ENCODE results near the gene MPEG1.

The MPEG1 gene

DNA sequence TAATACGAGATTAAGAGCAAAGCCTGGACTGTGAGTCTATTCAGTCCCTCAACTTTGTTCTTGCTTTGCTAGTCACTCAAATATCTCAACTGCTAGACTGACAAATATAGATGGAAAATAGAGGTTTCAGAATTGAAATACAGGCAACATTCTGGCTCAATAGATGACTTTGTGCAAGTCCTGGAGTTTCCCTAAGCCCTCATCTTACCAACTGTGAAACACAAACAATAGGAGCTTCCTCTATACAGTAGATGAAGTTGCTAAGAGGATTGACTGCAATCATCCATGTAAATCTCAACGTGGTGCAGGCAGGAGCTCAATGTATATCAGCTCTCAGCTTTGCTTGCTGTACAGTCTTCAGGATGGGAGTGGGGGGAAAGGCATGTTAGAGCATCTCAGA is 6.2 kb upstream of the MPEG1 start:
- TF ChIP-seq, protein P1, sequence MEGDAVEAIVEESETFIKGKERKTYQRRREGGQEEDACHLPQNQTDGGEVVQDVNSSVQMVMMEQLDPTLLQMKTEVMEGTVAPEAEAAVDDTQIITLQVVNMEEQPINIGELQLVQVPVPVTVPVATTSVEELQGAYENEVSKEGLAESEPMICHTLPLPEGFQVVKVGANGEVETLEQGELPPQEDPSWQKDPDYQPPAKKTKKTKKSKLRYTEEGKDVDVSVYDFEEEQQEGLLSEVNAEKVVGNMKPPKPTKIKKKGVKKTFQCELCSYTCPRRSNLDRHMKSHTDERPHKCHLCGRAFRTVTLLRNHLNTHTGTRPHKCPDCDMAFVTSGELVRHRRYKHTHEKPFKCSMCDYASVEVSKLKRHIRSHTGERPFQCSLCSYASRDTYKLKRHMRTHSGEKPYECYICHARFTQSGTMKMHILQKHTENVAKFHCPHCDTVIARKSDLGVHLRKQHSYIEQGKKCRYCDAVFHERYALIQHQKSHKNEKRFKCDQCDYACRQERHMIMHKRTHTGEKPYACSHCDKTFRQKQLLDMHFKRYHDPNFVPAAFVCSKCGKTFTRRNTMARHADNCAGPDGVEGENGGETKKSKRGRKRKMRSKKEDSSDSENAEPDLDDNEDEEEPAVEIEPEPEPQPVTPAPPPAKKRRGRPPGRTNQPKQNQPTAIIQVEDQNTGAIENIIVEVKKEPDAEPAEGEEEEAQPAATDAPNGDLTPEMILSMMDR (IDR thresholded peaks at IDR 0.05; ENCODE audit: low read depth, low read length), result no peak

DNA sequence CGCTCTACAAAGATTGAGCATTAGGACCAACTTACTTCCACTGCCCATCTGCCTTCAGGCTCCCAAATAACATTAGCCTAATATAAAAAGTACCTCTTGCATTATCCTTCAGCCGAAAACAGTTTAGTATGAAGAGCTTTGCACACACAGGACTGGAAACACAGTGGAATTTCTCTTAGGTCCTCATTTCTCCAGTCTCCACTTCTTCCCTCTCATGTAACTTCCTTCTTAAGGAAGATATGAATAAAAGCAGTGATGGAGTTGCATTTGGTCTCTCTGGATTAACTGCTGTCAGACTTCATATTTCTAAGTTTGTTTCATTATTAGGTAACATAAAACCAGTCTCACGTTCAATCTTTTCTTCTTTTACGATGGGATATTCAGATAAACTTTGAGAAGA is 5.6 kb upstream of the MPEG1 start:
- TF ChIP-seq, protein P1 (IDR thresholded peaks at IDR 0.05; ENCODE audit: low read depth, low read length), result no peak
- H3K4me3 ChIP-seq (ENCODE audit: low read depth, low read length), result no peak overlapping the region

More for the DNA sequence above, 6.2 kb upstream of the MPEG1 start:
- no peak overlapping the region for H3K4me3 ChIP-seq (ENCODE audit: low read depth, low read length)

DNA sequence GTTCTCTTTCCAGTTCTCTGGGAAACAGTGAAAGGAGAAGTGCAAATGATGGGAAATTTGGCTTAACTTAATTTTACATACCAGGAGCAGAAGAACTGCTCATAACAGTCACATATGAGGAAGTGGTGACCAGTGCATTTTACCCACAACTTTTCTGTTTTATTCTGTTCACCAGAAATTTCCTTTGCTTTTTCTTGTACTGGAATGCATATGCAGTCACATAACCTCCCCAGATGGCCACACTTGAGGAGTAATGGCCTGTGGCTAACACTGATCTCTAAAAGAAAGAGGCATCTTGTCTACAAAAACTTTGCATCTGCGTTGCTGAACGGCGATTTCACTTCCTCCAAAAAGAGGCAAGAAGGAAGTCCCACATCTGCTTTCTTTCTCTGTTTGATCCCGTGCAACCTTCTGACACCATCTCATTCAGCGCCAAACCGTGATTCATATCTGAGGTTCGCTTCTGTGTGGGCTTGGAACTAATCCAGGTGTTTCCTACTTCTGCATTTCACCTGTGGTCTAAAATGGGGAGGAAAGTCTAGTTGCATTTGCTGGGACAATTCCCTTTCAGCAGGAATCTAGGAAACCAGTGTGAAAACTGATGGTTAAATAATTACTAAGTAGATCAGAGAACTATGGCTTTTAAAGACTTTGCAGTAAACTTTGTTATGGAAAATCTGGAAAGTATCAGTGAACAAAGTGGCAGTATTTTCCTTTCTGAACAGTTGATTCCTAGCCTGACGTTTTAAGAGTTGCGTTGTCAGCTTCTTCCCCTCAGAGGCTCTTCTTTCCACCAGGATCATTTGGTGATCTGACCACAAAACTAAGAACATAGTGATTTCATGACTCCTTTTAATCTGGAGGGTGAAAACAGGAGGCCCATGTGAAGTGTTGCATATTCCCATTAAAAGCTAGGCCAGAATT is 4.2 kb upstream of the MPEG1 start:
- TF ChIP-seq, protein P1 (IDR thresholded peaks at IDR 0.05; ENCODE audit: low read depth, low read length), result no peak
- H3K4me3 ChIP-seq (ENCODE audit: low read depth, low read length), result 0 out of 2 replicates have a peak overlapping the region, but pooled peaks have one; percentile 1

DNA sequence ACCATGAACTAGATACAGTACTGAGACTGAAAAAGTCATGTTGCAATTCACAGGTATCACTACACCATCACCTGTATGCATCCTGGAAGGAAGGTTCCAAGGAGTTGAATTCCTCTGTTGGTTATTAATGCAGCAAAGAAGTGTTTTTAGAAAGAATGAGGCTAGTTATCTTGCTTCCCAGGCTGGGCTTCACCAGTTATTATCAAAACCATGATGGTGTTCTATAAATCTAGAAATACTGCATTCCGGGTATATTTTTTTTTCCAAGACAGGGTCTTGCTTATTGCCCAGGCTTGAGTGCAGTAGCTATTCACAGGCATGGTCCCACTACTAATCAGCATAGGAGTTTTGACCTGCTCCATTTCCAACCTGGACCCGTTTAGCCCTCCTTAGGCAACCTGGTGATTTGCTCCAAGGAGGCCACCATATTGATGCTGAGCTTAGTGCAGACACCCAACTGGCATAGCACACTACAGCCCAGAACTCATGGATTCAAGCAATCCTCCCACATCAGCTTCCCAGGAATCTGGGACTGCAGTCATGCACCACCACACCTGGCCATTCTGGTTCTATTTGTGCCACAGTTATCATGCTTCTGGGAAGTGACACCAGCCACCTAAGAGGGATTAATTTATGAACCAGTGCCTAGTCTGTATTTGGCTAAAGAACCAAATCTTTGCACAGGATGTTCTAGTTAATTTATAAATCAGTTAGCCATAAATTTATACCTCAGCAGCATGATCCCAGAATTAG is 1.6 kb upstream of the MPEG1 start:
- TF ChIP-seq, protein P1 (IDR thresholded peaks at IDR 0.05; ENCODE audit: low read depth, low read length), result no peak
- no peak overlapping the region for H3K4me3 ChIP-seq (ENCODE audit: low read depth, low read length)

DNA sequence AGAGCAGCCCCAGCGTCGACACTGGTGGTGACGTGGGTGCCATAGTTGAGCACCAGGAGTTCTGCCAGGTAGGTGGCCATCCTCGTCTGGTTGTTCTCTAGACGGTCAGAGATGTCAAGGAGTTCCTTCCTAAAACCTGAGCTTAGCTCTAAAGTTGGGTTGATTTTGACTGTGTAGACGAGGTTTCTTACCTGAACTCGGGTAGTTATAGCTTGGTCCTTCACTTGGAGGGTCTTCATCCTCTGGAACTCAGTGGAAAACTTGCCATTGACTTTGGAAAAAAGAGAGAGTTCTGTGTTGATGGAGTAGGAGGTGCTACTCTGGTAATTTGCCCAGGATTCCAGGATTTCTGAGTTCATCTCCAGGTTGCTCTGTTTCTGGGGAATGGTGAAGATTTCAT is 505 bp downstream of the MPEG1 start:
- H3K4me3 ChIP-seq (ENCODE audit: low read depth, low read length), result no peak overlapping the region
- TF ChIP-seq, protein P1 (IDR thresholded peaks at IDR 0.05; ENCODE audit: low read depth, low read length), result no peak

DNA sequence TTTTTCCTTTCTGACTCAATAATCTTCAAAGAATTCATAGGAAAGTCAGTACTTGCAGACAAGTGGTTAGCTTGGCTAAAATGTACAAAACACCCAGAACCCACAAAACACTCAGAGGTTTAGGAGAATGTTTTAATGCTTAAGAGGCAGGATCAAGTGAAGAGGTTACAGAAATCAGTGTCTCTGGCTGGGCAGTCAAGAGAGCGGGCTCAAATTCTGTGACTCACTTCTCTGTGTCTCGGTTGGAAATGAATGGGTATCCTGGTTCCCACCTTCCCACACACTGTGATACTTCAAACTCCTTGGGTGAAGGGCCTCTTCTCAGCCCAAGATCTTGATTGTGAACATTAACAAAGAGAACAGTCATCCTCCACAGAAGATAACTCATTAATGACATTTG is 3.8 kb downstream of the MPEG1 start:
- H3K4me3 ChIP-seq (ENCODE audit: low read depth, low read length), result no peak overlapping the region
- TF ChIP-seq, protein P1 (IDR thresholded peaks at IDR 0.05; ENCODE audit: low read depth, low read length), result no peak
